ENCODE measurements around the gene RPL37. TPM values are rescaled to one million over a fixed set of nuclear protein-coding genes. Genes with fewer than 3 reads are reported as not detected.
"Not testable (repeated sequence)": the region's sequence is repeated elsewhere in the genome, so short reads cannot be mapped to it uniquely, and the experiment has no call there.

The RPL37 gene
- total and polyA plus RNA-seq, 4 donors: 40.5 to 1,326 (median 722) TPM

GRCh38 chr5:40827188-40827977 is 7.6 kb downstream of the RPL37 start:
- TF ChIP-seq EGR1 (IDR thresholded peaks at IDR 0.05; ENCODE audit: low read depth in 2 of 2): no peak
- TF ChIP-seq SP1 (IDR thresholded peaks at IDR 0.05): no peak
- TF ChIP-seq MAX (IDR thresholded peaks at IDR 0.05): no peak
- TF ChIP-seq REST (IDR thresholded peaks at IDR 0.05): no peak
- peaks cover 17 to 56% (median 53%) of the 10 kb centered on the region in 4 donors for H3K36me3 ChIP-seq (ENCODE audit: control insufficient read depth in 4 of 4, insufficient read depth in 3 of 4, low read depth in 1 of 4, low read length in 3 of 4)
- H3K9ac ChIP-seq (ENCODE audit: low read depth in 1 of 2, low read length in 2 of 2): no peak overlapping the region

GRCh38 chr5:40826489-40827187 is 8.4 kb downstream of the RPL37 start:
- TF ChIP-seq EGR1 (IDR thresholded peaks at IDR 0.05; ENCODE audit: low read depth in 2 of 2) (no peak), RXRA (IDR thresholded peaks at IDR 0.05) (no peak), YY1 (IDR thresholded peaks at IDR 0.05) (no peak), NR2F2 (IDR thresholded peaks at IDR 0.05) (no peak), ATF3 (IDR thresholded peaks at IDR 0.05) (no peak), FOXA2 (IDR thresholded peaks at IDR 0.05) (no peak), FOXA1 (IDR thresholded peaks at IDR 0.05) (no peak), ZBTB33 (IDR thresholded peaks at IDR 0.05) (no peak), GABPA (IDR thresholded peaks at IDR 0.05 in 1 of 2, conservative IDR thresholded peaks at IDR 0.05 in 1 of 2) (no peak)
- no peak overlapping the region for H3K9ac ChIP-seq (ENCODE audit: low read depth in 1 of 2, low read length in 2 of 2)
- H3K36me3 ChIP-seq (ENCODE audit: control insufficient read depth in 4 of 4, insufficient read depth in 3 of 4, low read depth in 1 of 4, low read length in 3 of 4): peaks cover 17 to 49% (median 46%) of the 10 kb centered on the region in 4 donors
- no peaks in the 10 kb centered on the region for H3K27me3 ChIP-seq (ENCODE audit: control insufficient read depth in 4 of 4, insufficient read depth in 4 of 4, low read length in 3 of 4)
- no peak for DNase-seq (ENCODE audit: low spot score)
- no peak overlapping the region for H3K4me3 ChIP-seq (ENCODE audit: low read depth in 1 of 3, low read length in 3 of 3)
- no peaks in the 10 kb centered on the region for H3K9me3 ChIP-seq (ENCODE audit: control insufficient read depth in 4 of 4, low read length in 3 of 4)
- WGBS: 95% methylated on average over 5 of the region's 5 CpGs
- no peaks in the 10 kb centered on the region for H3K4me1 ChIP-seq (ENCODE audit: control insufficient read depth in 4 of 4, insufficient read depth in 4 of 4, low read length in 3 of 4)
- H3K27ac ChIP-seq (ENCODE audit: low read depth in 1 of 2, low read length in 2 of 2): no peak overlapping the region

More at GRCh38 chr5:40827188-40827977, 7.6 kb downstream of the RPL37 start:
- H3K27me3 ChIP-seq (ENCODE audit: control insufficient read depth in 4 of 4, insufficient read depth in 4 of 4, low read length in 3 of 4): no peaks in the 10 kb centered on the region
- H3K27ac ChIP-seq (ENCODE audit: low read depth in 1 of 2, low read length in 2 of 2): no peak overlapping the region
- H3K4me1 ChIP-seq (ENCODE audit: control insufficient read depth in 4 of 4, insufficient read depth in 4 of 4, low read length in 3 of 4): no peaks in the 10 kb centered on the region
- DNase-seq (ENCODE audit: low spot score): no peak
- WGBS: 93% methylated on average over 14 of the region's 14 CpGs
- no peak overlapping the region for H3K4me3 ChIP-seq (ENCODE audit: low read depth in 1 of 3, low read length in 3 of 3)
- no peaks in the 10 kb centered on the region for H3K9me3 ChIP-seq (ENCODE audit: control insufficient read depth in 4 of 4, low read length in 3 of 4)

GRCh38 chr5:40825461-40826043 is 9.5 kb downstream of the RPL37 start:
- H3K9ac ChIP-seq (ENCODE audit: low read depth in 1 of 2, low read length in 2 of 2); H3K9me3 ChIP-seq (ENCODE audit: control insufficient read depth in 4 of 4, low read length in 3 of 4); H3K27me3 ChIP-seq (ENCODE audit: control insufficient read depth in 4 of 4, insufficient read depth in 4 of 4, low read length in 3 of 4); H3K27ac ChIP-seq (ENCODE audit: low read depth in 1 of 2, low read length in 2 of 2); DNase-seq (ENCODE audit: low spot score); H3K4me3 ChIP-seq (ENCODE audit: low read depth in 1 of 3, low read length in 3 of 3); H3K4me1 ChIP-seq (ENCODE audit: control insufficient read depth in 4 of 4, insufficient read depth in 4 of 4, low read length in 3 of 4): not testable (repeated sequence)
- WGBS: 95% methylated on average over 11 of the region's 11 CpGs
- peaks cover 12 to 38% (median 35%) of the 10 kb centered on the region in 4 donors for H3K36me3 ChIP-seq (ENCODE audit: control insufficient read depth in 4 of 4, insufficient read depth in 3 of 4, low read depth in 1 of 4, low read length in 3 of 4)

Measured in liver (tissue), 9 donors.